Thymus (tissue), 11 donors: ENCODE data around the gene UBA5. TPM values are rescaled to one million over a fixed set of nuclear protein-coding genes. Genes with fewer than 3 reads are reported as not detected.
"Not testable (repeated sequence)": the region's sequence is repeated elsewhere in the genome, so short reads cannot be mapped to it uniquely, and the experiment has no call there.

Experiments
- DNase-seq, 9 donors: peaks; one replicate each; pipeline ENCODE4 v3.0.0-alpha.2; 2013; ENCODE audit warnings: low spot score in 9 of 9, low read depth in 6 of 9, missing footprints in 1 of 9
- H3K27ac ChIP-seq, 2 donors: one replicate each; pipeline ENCODE4 v1.5.1; 2013; ENCODE audit warnings: control low read depth in 1 of 2, low read depth in 1 of 2, low read length in 1 of 2, mild to moderate bottlenecking in 1 of 2, moderate library complexity in 1 of 2
- H3K27me3 ChIP-seq, 2 donors: one replicate each; pipeline ENCODE4 v1.5.1; 2013; ENCODE audit warnings: low read length in 1 of 2; ENCODE audit not compliant: control insufficient read depth in 2 of 2, insufficient read depth in 1 of 2
- H3K36me3 ChIP-seq, 2 donors: one replicate each; pipeline ENCODE4 v1.5.1; 2013; ENCODE audit warnings: low read length in 1 of 2, mild to moderate bottlenecking in 1 of 2, moderate library complexity in 1 of 2; ENCODE audit not compliant: control insufficient read depth in 2 of 2, insufficient read depth in 2 of 2
- H3K4me1 ChIP-seq, 2 donors: one replicate each; pipeline ENCODE4 v1.5.1; 2013; ENCODE audit warnings: low read length in 2 of 2; ENCODE audit not compliant: control insufficient read depth in 2 of 2, insufficient read depth in 2 of 2
- H3K4me3 ChIP-seq, 2 donors: one replicate each; pipeline ENCODE4 v1.5.1; 2013; ENCODE audit warnings: low read length in 2 of 2, control low read depth in 1 of 2, mild to moderate bottlenecking in 1 of 2
- H3K9me3 ChIP-seq, 2 donors: one replicate each; pipeline ENCODE4 v1.5.1; 2013; ENCODE audit warnings: low read length in 1 of 2, mild to moderate bottlenecking in 1 of 2; ENCODE audit not compliant: control insufficient read depth in 2 of 2, insufficient read depth in 1 of 2
- WGBS: extraction: QIAGEN DNeasy Blood & Tissue Kit; methylation state at CpG from one replicate; pipeline ENCODE4 v1.1.7; 2013; 5-methylcytosine and 5-hydroxymethylcytosine counted together
- polyA plus RNA-seq: library from polyadenylated mRNA; stranded (reverse); fragments of 200-250 nt; gene quantifications from one replicate; pipeline ENCODE4 v1.2.3, GENCODE V29; 2013
- total RNA-seq: library from RNA; stranded (reverse); fragments of 120-200 nt; gene quantifications from one replicate; pipeline ENCODE4 v1.2.4, GENCODE V29; 2013
- donor health status: healthy.

The UBA5 gene
- total and polyA plus RNA-seq, 2 donors = 33.9 to 42.6 TPM

DNA sequence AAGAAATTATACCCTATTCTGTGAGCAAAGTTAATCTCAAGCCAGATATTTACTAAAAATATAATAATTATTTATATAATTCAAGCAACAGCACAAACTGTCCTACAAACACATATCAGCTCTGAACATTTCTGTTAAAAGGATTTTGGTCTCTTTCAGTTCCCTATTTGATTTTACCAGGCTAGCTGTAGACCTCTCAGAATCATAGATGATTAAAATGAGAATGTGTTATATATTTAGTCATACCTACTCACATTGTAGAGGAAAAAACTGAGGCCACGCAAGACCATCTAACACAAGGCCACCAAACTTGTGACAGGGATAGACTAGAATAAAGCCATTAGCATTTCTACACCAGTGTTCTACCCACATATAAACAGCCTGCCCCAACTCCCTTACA, 34.5 kb upstream of the UBA5 start:
- Histone ChIP-seq H3K27me3 (no peaks in the 10 kb centered on the region), H3K4me1 (no peaks in the 10 kb centered on the region), H3K9me3 (no peaks in the 10 kb centered on the region), H3K27ac (no peak overlapping the region), H3K36me3 (peaks cover 0 to 19% of the 10 kb centered on the region in 2 donors), H3K4me3 (no peak overlapping the region)
- WGBS = 96% methylated on average over 1 of the region's 1 CpG
- DNase-seq = no peak

DNA sequence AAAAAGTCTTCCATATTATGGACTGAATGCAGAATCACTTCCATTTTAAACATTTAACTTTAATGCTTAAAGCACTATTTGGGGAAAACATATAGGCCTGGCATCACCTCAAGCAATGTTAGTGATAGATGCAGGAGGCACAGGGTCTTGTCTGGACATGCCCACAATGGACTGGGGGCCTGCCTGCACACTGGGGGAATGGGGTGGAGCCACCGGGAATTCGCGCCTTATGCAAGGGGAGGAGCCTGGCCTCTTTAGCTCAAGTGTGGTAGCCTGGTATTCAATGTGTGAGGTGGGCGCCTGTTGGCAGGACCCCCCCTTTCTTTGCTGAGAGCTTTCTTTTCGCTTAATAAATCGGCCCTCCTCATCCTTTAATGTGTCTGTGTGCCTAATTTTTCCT, 33.2 kb upstream of the UBA5 start:
- no peak overlapping the region for H3K27ac ChIP-seq
- H3K27me3 ChIP-seq = no peaks in the 10 kb centered on the region
- DNase-seq = no peak
- 98% methylated on average over 6 of the region's 6 CpGs for WGBS
- H3K36me3 ChIP-seq = peaks cover 0 to 19% of the 10 kb centered on the region in 2 donors
- no peaks in the 10 kb centered on the region for H3K4me1 ChIP-seq
- H3K9me3 ChIP-seq = no peaks in the 10 kb centered on the region
- no peak overlapping the region for H3K4me3 ChIP-seq

DNA sequence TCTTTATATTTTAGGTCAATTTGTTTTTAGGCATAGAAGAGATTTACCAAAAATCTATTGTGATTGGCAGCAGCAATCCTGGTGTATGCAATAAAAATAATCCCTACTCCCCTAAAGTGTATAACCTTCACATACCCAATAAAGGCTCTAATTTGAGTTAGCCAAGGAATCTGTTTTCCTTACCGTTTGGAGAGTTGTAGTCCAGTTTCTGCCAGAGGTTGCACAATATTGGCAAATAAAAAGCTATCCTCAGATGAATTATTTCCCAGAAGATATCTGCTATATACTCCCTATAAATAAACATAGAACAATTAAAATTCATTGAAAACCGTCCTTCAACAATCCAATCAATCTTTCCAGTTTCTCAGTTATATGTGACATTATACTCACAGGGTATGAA, 32.0 kb upstream of the UBA5 start:
- Histone ChIP-seq H3K4me3 (no peak overlapping the region), H3K36me3 (peaks cover 0 to 19% of the 10 kb centered on the region in 2 donors), H3K4me1 (no peaks in the 10 kb centered on the region), H3K27ac (no peak overlapping the region), H3K9me3 (no peaks in the 10 kb centered on the region), H3K27me3 (no peaks in the 10 kb centered on the region)
- DNase-seq = no peak
- WGBS = 96% methylated on average over 2 of the region's 2 CpGs

DNA sequence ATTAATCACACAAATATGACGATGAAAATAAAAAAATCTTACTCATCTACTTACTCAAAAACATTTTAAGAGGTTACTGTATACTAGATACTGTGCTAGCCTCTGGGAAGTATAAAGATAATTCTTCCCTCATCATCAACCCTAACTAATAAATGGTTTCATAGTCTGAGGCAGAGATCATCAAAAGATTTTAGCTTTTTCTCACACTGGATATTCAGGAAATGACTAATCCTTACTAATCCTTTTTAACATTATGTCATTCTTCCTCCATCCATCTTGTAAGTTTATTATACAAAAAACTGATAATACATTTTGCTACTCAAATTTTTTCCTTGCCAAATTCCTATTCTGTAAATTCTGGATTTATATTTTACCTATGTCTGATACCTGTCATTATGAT, 30.2 kb upstream of the UBA5 start:
- Histone ChIP-seq H3K4me1 (no peaks in the 10 kb centered on the region), H3K36me3 (peaks cover 0 to 19% of the 10 kb centered on the region in 2 donors), H3K27me3 (no peaks in the 10 kb centered on the region), H3K27ac (no peak overlapping the region), H3K9me3 (no peaks in the 10 kb centered on the region), H3K4me3 (no peak overlapping the region)
- 95% methylated on average over 1 of the region's 1 CpG for WGBS
- DNase-seq = no peak

DNA sequence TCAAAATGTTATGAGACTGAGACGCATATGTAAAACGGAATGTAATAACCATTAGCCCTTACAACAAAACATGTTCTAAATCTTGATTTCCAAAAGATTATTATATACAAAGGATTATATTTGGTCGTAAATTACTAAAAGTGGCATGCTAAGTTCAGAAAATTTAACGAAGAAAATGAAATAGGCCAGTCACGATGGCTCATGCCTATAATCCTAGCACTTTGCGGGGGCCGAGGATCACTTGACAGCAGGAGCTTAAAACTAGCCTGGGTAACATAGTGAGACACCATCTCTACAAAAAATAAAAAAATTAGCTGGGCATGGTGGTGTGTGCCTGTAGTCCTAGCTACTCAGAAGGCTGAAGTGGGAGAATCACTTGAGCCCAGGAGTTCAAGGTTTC, 29.5 kb upstream of the UBA5 start:
- DNase-seq = no peak
- 98% methylated on average over 7 of the region's 7 CpGs for WGBS
- H3K9me3 ChIP-seq = no peaks in the 10 kb centered on the region
- no peaks in the 10 kb centered on the region for H3K27me3 ChIP-seq
- H3K36me3 ChIP-seq = peaks cover 0 to 22% of the 10 kb centered on the region in 2 donors
- H3K4me1 ChIP-seq = no peaks in the 10 kb centered on the region
- no peak overlapping the region for H3K27ac ChIP-seq
- H3K4me3 ChIP-seq = no peak overlapping the region

DNA sequence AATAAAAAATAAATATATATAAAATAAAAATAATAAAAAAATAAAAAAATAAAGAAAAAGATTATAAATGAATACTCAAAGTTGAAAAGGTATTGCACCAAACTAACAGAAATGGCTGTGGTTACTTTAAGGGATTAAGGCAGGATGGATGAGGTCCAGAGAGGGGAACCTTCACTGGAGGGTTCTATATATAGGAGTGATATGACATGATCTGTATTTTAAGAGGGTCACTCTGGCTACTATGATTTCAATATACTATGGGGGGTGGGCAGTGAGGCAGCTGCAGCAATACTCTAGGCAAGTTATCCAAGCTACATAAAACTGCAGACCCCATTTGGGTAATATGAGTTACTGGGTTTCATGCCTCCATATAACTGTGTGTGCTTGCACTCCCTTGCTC, 25.1 kb upstream of the UBA5 start:
- H3K4me3 ChIP-seq = no peak overlapping the region

DNA sequence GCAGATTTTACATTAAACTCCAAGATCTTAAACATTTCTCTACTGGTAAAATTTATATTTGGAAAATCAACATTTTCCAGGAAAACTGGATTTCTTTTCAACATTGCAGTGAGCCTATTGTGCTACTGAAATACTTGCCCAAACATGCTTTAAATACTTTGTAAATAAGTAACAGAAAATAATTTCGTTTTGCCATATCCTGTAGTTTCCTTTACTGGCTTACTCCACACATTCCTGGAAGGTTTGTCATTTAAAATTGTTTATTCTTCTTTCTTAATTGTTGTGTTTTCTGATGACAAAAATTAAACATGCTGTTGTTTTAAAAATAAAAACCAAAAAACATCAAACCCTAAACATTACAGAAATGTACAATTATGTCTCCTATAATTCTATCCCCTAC, 22.5 kb upstream of the UBA5 start:
- Histone ChIP-seq H3K4me1 (no peaks in the 10 kb centered on the region), H3K27me3 (no peaks in the 10 kb centered on the region), H3K9me3 (no peaks in the 10 kb centered on the region), H3K27ac (no peak overlapping the region), H3K36me3 (peaks cover 4 to 16% of the 10 kb centered on the region in 2 donors), H3K4me3 (no peak overlapping the region)
- DNase-seq = no peak
- WGBS = 95% methylated on average over 1 of the region's 1 CpG

More for the DNA sequence above, 25.1 kb upstream of the UBA5 start:
- Histone ChIP-seq H3K27ac (no peak overlapping the region), H3K27me3 (no peaks in the 10 kb centered on the region), H3K4me1 (no peaks in the 10 kb centered on the region), H3K9me3 (no peaks in the 10 kb centered on the region), H3K36me3 (peaks cover 4 to 14% of the 10 kb centered on the region in 2 donors)
- DNase-seq = no peak

DNA sequence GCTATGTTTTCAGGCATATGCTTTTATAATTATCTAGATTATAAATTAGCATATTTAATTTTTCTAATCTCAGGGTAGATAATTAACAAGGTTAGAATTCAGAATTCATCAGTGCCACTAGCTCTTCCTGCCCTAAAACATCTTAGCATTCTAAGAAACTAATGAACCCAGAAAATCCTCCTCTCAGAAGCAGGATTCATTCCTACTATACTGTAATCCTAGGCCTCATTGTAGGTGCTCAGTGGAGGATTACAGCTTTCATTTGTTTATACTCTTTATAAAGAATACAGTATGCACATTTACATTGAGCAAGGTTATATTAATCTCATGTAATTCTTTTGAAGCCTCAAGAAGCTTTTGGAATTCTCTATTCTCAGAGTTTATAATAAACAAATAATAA, 21.4 kb upstream of the UBA5 start:
- Histone ChIP-seq H3K4me3 (no peak overlapping the region), H3K27me3 (no peaks in the 10 kb centered on the region), H3K4me1 (no peaks in the 10 kb centered on the region), H3K9me3 (no peaks in the 10 kb centered on the region), H3K27ac (no peak overlapping the region), H3K36me3 (peaks cover 4 to 16% of the 10 kb centered on the region in 2 donors)
- no peak for DNase-seq

DNA sequence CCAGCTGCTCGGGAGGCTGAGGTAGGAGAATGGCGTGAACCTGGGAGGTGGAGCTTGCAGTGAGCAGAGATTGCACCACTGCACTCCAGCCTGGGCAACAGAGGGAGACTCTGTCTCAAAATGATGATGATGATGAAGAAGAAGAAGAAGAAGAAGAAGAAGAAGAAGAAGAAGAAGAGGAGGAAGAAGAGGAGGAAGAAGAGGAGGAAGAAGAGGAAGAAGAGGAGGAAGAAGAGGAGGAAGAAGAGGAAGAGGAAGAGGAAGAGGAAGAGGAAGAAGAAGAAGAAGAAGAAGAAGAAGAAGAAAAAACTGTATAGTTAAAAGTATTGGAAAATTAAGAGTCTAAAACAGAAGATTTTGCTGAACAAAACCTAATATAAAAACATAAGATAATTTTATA, 18.7 kb upstream of the UBA5 start:
- not testable (repeated sequence) for H3K27ac ChIP-seq, H3K9me3 ChIP-seq, H3K4me3 ChIP-seq, H3K4me1 ChIP-seq, H3K27me3 ChIP-seq, DNase-seq
- 96% methylated on average over 2 of the region's 2 CpGs for WGBS
- peaks cover 4 to 13% of the 10 kb centered on the region in 2 donors for H3K36me3 ChIP-seq
